Spleen (tissue), 11 donors: ENCODE results near the gene CNNM2. TPM values are rescaled to one million over a fixed set of nuclear protein-coding genes. Genes with fewer than 3 reads are reported as not detected.
"Not testable (repeated sequence)": the region's sequence is repeated elsewhere in the genome, so short reads cannot be mapped to it uniquely, and the experiment has no call there.

ENCODE experiments used
- DNase-seq: peaks from one replicate; pipeline ENCODE4 v3.0.0-alpha.2; 2020
- H3K27ac ChIP-seq, 8 donors: fragments of 200-600 bp; sonication (generic) in 7 of 8; 1 replicate in 4 of 8; 2 replicates in 4 of 8; pipeline versions ENCODE4 v1.5.0 to v1.8.0; 2016 to 2021; ENCODE audit warnings: inconsistent platforms in 4 of 8, mild to moderate bottlenecking in 4 of 8, moderate library complexity in 1 of 8
- H3K27me3 ChIP-seq, 7 donors: fragments of 200-600 bp; sonication (generic) in 6 of 7; replicated peaks in 1 of 7; 1 replicate in 4 of 7; 2 replicates in 3 of 7; pipeline versions ENCODE4 v1.5.0 to v1.8.0; 2016 to 2021; ENCODE audit warnings: inconsistent platforms in 3 of 7, mild to moderate bottlenecking in 1 of 7
- H3K36me3 ChIP-seq, 6 donors: fragments of 200-600 bp; sonication (generic) in 5 of 6; 1 replicate in 4 of 6; 2 replicates in 2 of 6; pipeline versions ENCODE4 v1.5.0 to v1.8.0; 2016 to 2021; ENCODE audit warnings: inconsistent platforms in 2 of 6
- H3K4me1 ChIP-seq, 6 donors: fragments of 200-600 bp; sonication (generic) in 5 of 6; 1 replicate in 3 of 6; 2 replicates in 3 of 6; pipeline versions ENCODE4 v1.5.0 to v1.8.0; 2016 to 2021; ENCODE audit warnings: inconsistent platforms in 3 of 6
- H3K4me3 ChIP-seq, 8 donors: fragments of 200-600 bp; sonication (generic) in 7 of 8; 1 replicate in 4 of 8; 2 replicates in 4 of 8; pipeline versions ENCODE4 v1.5.0 to v1.8.0; 2016 to 2021; ENCODE audit warnings: inconsistent platforms in 4 of 8, mild to moderate bottlenecking in 4 of 8, moderate library complexity in 2 of 8
- H3K9me3 ChIP-seq, 8 donors: fragments of 200-600 bp; sonication (generic) in 7 of 8; 1 replicate in 4 of 8; 2 replicates in 4 of 8; pipeline versions ENCODE4 v1.5.0 to v1.8.0; 2016 to 2021; ENCODE audit warnings: inconsistent platforms in 4 of 8
- CTCF ChIP-seq, 11 experiments: fragments of 200-600 bp in 7 of 11; fragments of 450-650 bp in 4 of 11; sonication (generic) in 4 of 11; IDR thresholded peaks in 8 of 11; conservative IDR thresholded peaks in 3 of 11; 1 replicate in 7 of 11; 2 replicates in 4 of 11; pipeline versions ENCODE4 v1.4.0 to v1.8.0; 2016 to 2021; ENCODE audit warnings: antibody characterized with exemption in 11 of 11, inconsistent platforms in 4 of 11, mild to moderate bottlenecking in 1 of 11
- POLR2A ChIP-seq, 3 donors: fragments of 450-650 bp; IDR thresholded peaks; one replicate each; pipeline ENCODE4 v1.5.1; 2017; ENCODE audit warnings: antibody characterized with exemption in 3 of 3, mild to moderate bottlenecking in 1 of 3
- POLR2AphosphoS5 ChIP-seq, 3 donors: sonication (generic); formaldehyde crosslinking; IDR thresholded peaks; one replicate each; pipeline ENCODE4 v1.5.1; 2017; ENCODE audit warnings: antibody characterized with exemption in 3 of 3
- WGBS, 5 donors: extraction: QIAGEN DNeasy Blood & Tissue Kit in 3 of 5; methylation state at CpG; one replicate each; pipeline versions ENCODE4 v1.1.5 to v1.1.7; 2013 to 2018; 5-methylcytosine and 5-hydroxymethylcytosine counted together
- intact Hi-C: fragments of 100-400 bp; cut with DNase I; formaldehyde crosslinking; loops from one replicate; pipeline ENCODE4 v1.15.0; 2023; ENCODE audit warnings: low total_unique reads
- polyA plus RNA-seq, 3 donors: library from polyadenylated mRNA; stranded (reverse); fragments of 200-250 nt; gene quantifications; one replicate each; pipeline ENCODE4 v1.2.1, GENCODE V29; 2013
- total RNA-seq, 7 donors: library from RNA; depleted of rRNA in 3 of 7; stranded (reverse); fragments of >200 nt in 3 of 7; fragmentation: NEBNext Ultra II Directional in 4 of 7; extraction: Animal tissue kit (Norgen Biotek cat#: 25700) in 4 of 7; gene quantifications; one replicate each; pipeline versions ENCODE4 v1.1.0 to v1.2.1, GENCODE V29; 2016 to 2021
- donor health status: healthy with polysubstance abuse.
- donor health status: DM: no; HTN: no; CAD: no; lungs with moderate emphysema.
- donor health status: DM: no; HTN: no; CAD: no.
- donor health status: Bipolar disorder and iron deficiency.
- donor health status: healthy.
- donor health status: DM: no; HTN: no; CAD: no.
- donor health status: DM: yes; HTN: yes; CAD: no.

Gene CNNM2
- total and polyA plus RNA-seq, 10 donors, result 0.65 to 9.9 (median 7.5) TPM

- no peaks in the 10 kb centered on the region for H3K9me3 ChIP-seq
- no peaks in the 10 kb centered on the region for H3K4me1 ChIP-seq
- intact Hi-C loops, result no loop called here
- TF ChIP-seq CTCF (IDR thresholded peaks at IDR 0.05 in 8 of 11, conservative IDR thresholded peaks at IDR 0.05 in 3 of 11) (no peak), POLR2A (IDR thresholded peaks at IDR 0.05) (no peak), POLR2AphosphoS5 (IDR thresholded peaks at IDR 0.05) (no peak)
- no peaks in the 10 kb centered on the region for H3K36me3 ChIP-seq
- DNase-seq, result no peak
- 91 to 94% (median 92%) methylated on average over 5 of the region's 5 CpGs for WGBS, 5 donors
- H3K4me3 ChIP-seq, result no peak overlapping the region
- no peaks in the 10 kb centered on the region for H3K27me3 ChIP-seq
- no peak overlapping the region for H3K27ac ChIP-seq
Observed at GRCh38 chr10:102960157-102960556, 42.1 kb downstream of the CNNM2 start.

- no peaks in the 10 kb centered on the region for H3K4me1 ChIP-seq
- no peak overlapping the region for H3K27ac ChIP-seq
- TF ChIP-seq CTCF (IDR thresholded peaks at IDR 0.05 in 8 of 11, conservative IDR thresholded peaks at IDR 0.05 in 3 of 11), result no peak
- no peak for TF ChIP-seq POLR2AphosphoS5 (IDR thresholded peaks at IDR 0.05)
- TF ChIP-seq POLR2A (IDR thresholded peaks at IDR 0.05), result no peak
- no peak for DNase-seq
- no peaks in the 10 kb centered on the region for H3K27me3 ChIP-seq
- intact Hi-C loops, result no loop called here
- H3K9me3 ChIP-seq, result no peaks in the 10 kb centered on the region
- H3K4me3 ChIP-seq, result no peak overlapping the region
- no peaks in the 10 kb centered on the region for H3K36me3 ChIP-seq
- WGBS, 5 donors, result 83 to 97% (median 91%) methylated on average over 1 of the region's 1 CpG
Observed at GRCh38 chr10:102962267-102962666, 44.2 kb downstream of the CNNM2 start.

- H3K4me3 ChIP-seq, result no peak overlapping the region
- H3K36me3 ChIP-seq, result no peaks in the 10 kb centered on the region
- intact Hi-C loops, result no loop called here
- H3K9me3 ChIP-seq, result no peaks in the 10 kb centered on the region
- no peaks in the 10 kb centered on the region for H3K27me3 ChIP-seq
- TF ChIP-seq CTCF (IDR thresholded peaks at IDR 0.05 in 8 of 11, conservative IDR thresholded peaks at IDR 0.05 in 3 of 11) (no peak), POLR2A (IDR thresholded peaks at IDR 0.05) (no peak), POLR2AphosphoS5 (IDR thresholded peaks at IDR 0.05) (no peak)
- H3K4me1 ChIP-seq, result no peaks in the 10 kb centered on the region
- WGBS, 5 donors, result 68 to 88% (median 83%) methylated on average over 6 of the region's 6 CpGs
- DNase-seq, result no peak
- no peak overlapping the region for H3K27ac ChIP-seq
Observed at GRCh38 chr10:102962951-102963755, 45.1 kb downstream of the CNNM2 start.

GRCh38 chr10:102963756-102964025, 45.6 kb downstream of the CNNM2 start:
- Histone ChIP-seq H3K27me3 (no peaks in the 10 kb centered on the region), H3K27ac (no peak overlapping the region), H3K4me1 (no peaks in the 10 kb centered on the region), H3K4me3 (no peak overlapping the region), H3K9me3 (no peaks in the 10 kb centered on the region), H3K36me3 (no peaks in the 10 kb centered on the region)
- intact Hi-C loops, result no loop called here
- TF ChIP-seq CTCF (IDR thresholded peaks at IDR 0.05 in 8 of 11, conservative IDR thresholded peaks at IDR 0.05 in 3 of 11) (no peak), POLR2AphosphoS5 (IDR thresholded peaks at IDR 0.05) (no peak), POLR2A (IDR thresholded peaks at IDR 0.05) (no peak)
- 91 to 99% (median 96%) methylated on average over 2 of the region's 2 CpGs for WGBS, 5 donors
- DNase-seq, result no peak

GRCh38 chr10:102964064-102964463, 46.0 kb downstream of the CNNM2 start:
- H3K4me3 ChIP-seq, H3K4me1 ChIP-seq, DNase-seq, intact Hi-C loops, H3K9me3 ChIP-seq, H3K27me3 ChIP-seq, H3K36me3 ChIP-seq, H3K27ac ChIP-seq: not testable (repeated sequence)
- WGBS, 5 donors, result 92 to 97% (median 94%) methylated on average over 2 of the region's 2 CpGs
